Hepatocyte (in vitro differentiated cells): ENCODE results near the gene RAB6A. TPM values are rescaled to one million over a fixed set of nuclear protein-coding genes. Genes with fewer than 3 reads are reported as not detected.

ENCODE experiments used
- DNase-seq: peaks from one replicate; pipeline ENCODE4 v3.0.0-alpha.2; 2016; ENCODE audit warnings: low spot score
- H2AFZ ChIP-seq: fragments of 200-600 bp; sonication (generic); 2 replicates; pipeline ENCODE4 v1.6.0; 2016; ENCODE audit warnings: antibody characterized with exemption, mild to moderate bottlenecking
- H3K27ac ChIP-seq: fragments of 200-600 bp; sonication (generic); 2 replicates; pipeline ENCODE4 v1.5.1; 2016; ENCODE audit warnings: mild to moderate bottlenecking
- H3K27me3 ChIP-seq: fragments of 200-600 bp; sonication (generic); 2 replicates; pipeline ENCODE4 v1.6.1; 2016
- H3K36me3 ChIP-seq: fragments of 200-600 bp; sonication (generic); replicated peaks from 2 replicates; pipeline ENCODE4 v1.5.1; 2016; ENCODE audit warnings: low read depth; ENCODE audit not compliant: insufficient read depth
- H3K4me1 ChIP-seq: fragments of 200-600 bp; sonication (generic); 2 replicates; pipeline ENCODE4 v1.5.1; 2016; ENCODE audit warnings: mild to moderate bottlenecking, moderate library complexity; ENCODE audit not compliant: insufficient read depth
- H3K4me2 ChIP-seq: fragments of 200-600 bp; sonication (generic); 2 replicates; pipeline ENCODE4 v1.6.0; 2016
- H3K4me3 ChIP-seq: fragments of 200-600 bp; sonication (generic); 2 replicates; pipeline ENCODE4 v1.5.1; 2016; ENCODE audit warnings: mild to moderate bottlenecking
- H3K79me2 ChIP-seq: fragments of 200-600 bp; sonication (generic); 2 replicates; pipeline ENCODE4 v1.6.0; 2017; ENCODE audit warnings: mild to moderate bottlenecking
- H3K9me2 ChIP-seq: fragments of 200-600 bp; sonication (generic); replicated peaks from 2 replicates; pipeline ENCODE4 v1.6.0; 2017; ENCODE audit warnings: mild to moderate bottlenecking; ENCODE audit not compliant: insufficient read depth
- H3K9me3 ChIP-seq: fragments of 200-600 bp; sonication (generic); 2 replicates; pipeline ENCODE4 v1.5.1; 2016; ENCODE audit warnings: low read depth, mild to moderate bottlenecking
- H4K20me1 ChIP-seq: fragments of 200-600 bp; sonication (generic); 2 replicates; pipeline ENCODE4 v1.6.0; 2016; ENCODE audit warnings: mild to moderate bottlenecking; ENCODE audit not compliant: insufficient read depth, poor library complexity, severe bottlenecking
- CTCF ChIP-seq: fragments of 200-600 bp; sonication (generic); IDR thresholded peaks from 2 replicates; pipeline ENCODE4 v1.5.1; 2016; ENCODE audit warnings: antibody characterized with exemption, mild to moderate bottlenecking; ENCODE audit not compliant: poor library complexity
- EZH2 ChIP-seq: fragments of 200-600 bp; sonication (generic); IDR thresholded peaks from 2 replicates; pipeline ENCODE4 v1.6.1; 2016; ENCODE audit warnings: antibody characterized with exemption, mild to moderate bottlenecking, borderline replicate concordance
- EZH2phosphoT487 ChIP-seq: fragments of 200-600 bp; sonication (generic); IDR thresholded peaks from one replicate; pipeline ENCODE4 v1.6.1; 2018; ENCODE audit warnings: antibody characterized with exemption, mild to moderate bottlenecking, low read depth, moderate library complexity; ENCODE audit not compliant: unreplicated experiment, severe bottlenecking
- WGBS: methylation state at CpG from one replicate; pipeline ENCODE4 v1.1.6; 2016; ENCODE audit warnings: low lambda C conversion rate; ENCODE audit errors: missing lambda C conversion rate; 5-methylcytosine and 5-hydroxymethylcytosine counted together
- polyA plus RNA-seq: library from polyadenylated mRNA; unstranded; fragments of >200 nt; fragmentation: Nextera tagmentation; extraction: Ambion mirVana; gene quantifications from 2 replicates; pipeline ENCODE4 v1.2.1, GENCODE V29; 2016
- total RNA-seq: library from RNA; depleted of rRNA; stranded (reverse); fragments of >200 nt; gene quantifications from 2 replicates; pipeline ENCODE4 v1.2.3, GENCODE V29; 2014

RAB6A gene
- total and polyA plus RNA-seq, 2 experiments from 2014 or later = 85.8 to 99.5 TPM

GRCh38 chr11:73652856-73653559 lies 107.9 kb downstream of the RAB6A start:
- H3K9me2 ChIP-seq = no peaks in the 10 kb centered on the region
- H3K27me3 ChIP-seq = no peaks in the 10 kb centered on the region
- no peaks in the 10 kb centered on the region for H3K36me3 ChIP-seq
- no peaks in the 10 kb centered on the region for H4K20me1 ChIP-seq
- no peaks in the 10 kb centered on the region for H3K9me3 ChIP-seq
- WGBS = 94% methylated on average over 6 of the region's 6 CpGs
- H3K4me1 ChIP-seq = no peaks in the 10 kb centered on the region
- H2AFZ ChIP-seq = no peak overlapping the region
- no peak overlapping the region for H3K4me3 ChIP-seq
- H3K79me2 ChIP-seq = no peaks in the 10 kb centered on the region
- no peak overlapping the region for H3K4me2 ChIP-seq
- TF ChIP-seq EZH2phosphoT487 = no peak
- no peak for TF ChIP-seq EZH2
- no peak for TF ChIP-seq CTCF
- no peak for DNase-seq
- H3K27ac ChIP-seq = no peak overlapping the region

- Histone ChIP-seq H3K9me2 (no peaks in the 10 kb centered on the region), H3K4me3 (no peak overlapping the region), H4K20me1 (no peaks in the 10 kb centered on the region), H3K27ac (no peak overlapping the region), H2AFZ (no peak overlapping the region), H3K9me3 (no peaks in the 10 kb centered on the region), H3K36me3 (no peaks in the 10 kb centered on the region), H3K4me2 (no peak overlapping the region), H3K4me1 (no peaks in the 10 kb centered on the region), H3K79me2 (no peaks in the 10 kb centered on the region), H3K27me3 (no peaks in the 10 kb centered on the region)
- DNase-seq = no peak
- no peak for TF ChIP-seq CTCF
- no peak for TF ChIP-seq EZH2phosphoT487
- TF ChIP-seq EZH2 = no peak
- 57% methylated on average over 8 of the region's 8 CpGs for WGBS
These were observed 108.7 kb downstream of the RAB6A start for GRCh38 chr11:73652046-73652730.

- H3K9me3 ChIP-seq = no peaks in the 10 kb centered on the region
- H3K4me3 ChIP-seq = no peak overlapping the region
- DNase-seq = no peak
- no peaks in the 10 kb centered on the region for H3K36me3 ChIP-seq
- TF ChIP-seq EZH2 = no peak
- no peak for TF ChIP-seq EZH2phosphoT487
- TF ChIP-seq CTCF = no peak
- WGBS = 95% methylated on average over 9 of the region's 9 CpGs
- no peaks in the 10 kb centered on the region for H3K27me3 ChIP-seq
- no peak overlapping the region for H3K27ac ChIP-seq
- no peaks in the 10 kb centered on the region for H3K4me1 ChIP-seq
- H3K79me2 ChIP-seq = no peaks in the 10 kb centered on the region
- no peak overlapping the region for H2AFZ ChIP-seq
- no peak overlapping the region for H3K4me2 ChIP-seq
- H4K20me1 ChIP-seq = no peaks in the 10 kb centered on the region
- no peaks in the 10 kb centered on the region for H3K9me2 ChIP-seq
These were observed 109.2 kb downstream of the RAB6A start for GRCh38 chr11:73651661-73652045.
